ENCODE measurements around the gene PGA5. TPM values are rescaled to one million over a fixed set of nuclear protein-coding genes. Genes with fewer than 3 reads are reported as not detected.

The PGA5 gene
- total RNA-seq, 1 donor from 2014 or later = not detected

DNA sequence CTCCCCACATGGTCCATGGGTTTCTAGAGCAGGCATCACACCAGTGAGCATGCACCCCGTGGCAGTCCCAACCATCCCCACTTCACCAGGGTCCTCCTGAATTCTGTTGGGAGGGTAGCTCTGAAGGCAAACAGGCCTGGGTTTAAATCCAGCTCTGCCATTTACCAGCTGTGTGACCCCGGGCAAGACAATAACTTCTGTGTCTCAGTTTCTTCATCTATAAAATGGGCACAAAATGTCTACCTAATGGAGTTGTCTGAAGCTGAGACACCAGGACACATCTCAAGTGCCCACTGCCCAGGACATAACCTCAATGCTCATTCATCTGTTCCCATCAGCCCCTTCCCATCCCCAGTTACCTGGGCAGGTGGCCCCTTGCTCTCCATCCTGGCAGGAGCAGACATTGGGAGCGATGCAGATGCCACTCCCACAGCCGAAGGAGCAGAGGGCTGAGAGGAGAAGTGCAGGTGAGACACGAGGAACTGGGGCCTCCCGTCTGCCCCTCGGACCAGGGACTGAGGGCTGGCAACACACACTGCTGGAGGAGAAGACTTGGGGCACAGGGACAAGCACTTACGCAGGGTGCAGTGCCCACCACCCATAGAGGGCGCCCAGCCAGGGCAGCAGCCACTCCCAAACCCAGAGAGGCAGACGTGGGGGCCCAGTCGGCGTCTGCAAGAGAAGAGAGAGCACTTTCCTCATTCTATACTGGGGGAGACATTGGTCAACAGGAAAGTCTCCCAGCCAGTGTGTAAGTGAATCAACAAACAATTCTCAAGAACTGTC, 50.1 kb downstream of the PGA5 start:
- Histone ChIP-seq H3K4me3 (ENCODE audit: low read length in 3 of 3) (no peak overlapping the region), H3K4me1 (ENCODE audit: control insufficient read depth in 3 of 3, insufficient read depth in 3 of 3, low read length in 3 of 3) (peaks cover 20 to 26% (median 21%) of the 10 kb centered on the region in 3 donors), H3K27ac (ENCODE audit: low read depth, low read length) (no peak overlapping the region), H3K9ac (ENCODE audit: low read depth in 1 of 3, low read length in 3 of 3) (no peak overlapping the region), H3K9me3 (ENCODE audit: control insufficient read depth in 3 of 3, low read length in 3 of 3) (no peaks in the 10 kb centered on the region), H3K36me3 (ENCODE audit: control insufficient read depth in 3 of 3, insufficient read depth in 3 of 3, low read length in 3 of 3) (peaks cover under 1 to 3% (median 1%) of the 10 kb centered on the region in 3 donors), H3K27me3 (ENCODE audit: control insufficient read depth in 3 of 3, insufficient read depth in 3 of 3, low read length in 3 of 3) (peaks cover 0 to 3% (median 3%) of the 10 kb centered on the region in 3 donors)

GRCh38 chr11:61292356-61292755, 51.4 kb downstream of the PGA5 start:
- peaks cover 0 to 3% (median 3%) of the 10 kb centered on the region in 3 donors for H3K27me3 ChIP-seq (ENCODE audit: control insufficient read depth in 3 of 3, insufficient read depth in 3 of 3, low read length in 3 of 3)
- peaks cover 0 to 4% (median 4%) of the 10 kb centered on the region in 3 donors for H3K36me3 ChIP-seq (ENCODE audit: control insufficient read depth in 3 of 3, insufficient read depth in 3 of 3, low read length in 3 of 3)
- H3K9me3 ChIP-seq (ENCODE audit: control insufficient read depth in 3 of 3, low read length in 3 of 3) = no peaks in the 10 kb centered on the region
- H3K9ac ChIP-seq (ENCODE audit: low read depth in 1 of 3, low read length in 3 of 3) = no peak overlapping the region
- no peak overlapping the region for H3K27ac ChIP-seq (ENCODE audit: low read depth, low read length)
- no peak overlapping the region for H3K4me3 ChIP-seq (ENCODE audit: low read length in 3 of 3)
- peaks cover 22 to 31% (median 22%) of the 10 kb centered on the region in 3 donors for H3K4me1 ChIP-seq (ENCODE audit: control insufficient read depth in 3 of 3, insufficient read depth in 3 of 3, low read length in 3 of 3)

- peaks cover 28 to 38% (median 33%) of the 10 kb centered on the region in 3 donors for H3K4me1 ChIP-seq (ENCODE audit: control insufficient read depth in 3 of 3, insufficient read depth in 3 of 3, low read length in 3 of 3)
- peak overlapping the region; percentile 65 to 73 (median 70) for H3K4me3 ChIP-seq (ENCODE audit: low read length in 3 of 3)
- H3K27me3 ChIP-seq (ENCODE audit: control insufficient read depth in 3 of 3, insufficient read depth in 3 of 3, low read length in 3 of 3) = peaks cover 0 to 3% (median 3%) of the 10 kb centered on the region in 3 donors
- no peak overlapping the region for H3K27ac ChIP-seq (ENCODE audit: low read depth, low read length)
- H3K36me3 ChIP-seq (ENCODE audit: control insufficient read depth in 3 of 3, insufficient read depth in 3 of 3, low read length in 3 of 3) = peaks cover 7 to 13% (median 12%) of the 10 kb centered on the region in 3 donors
- H3K9ac ChIP-seq (ENCODE audit: low read depth in 1 of 3, low read length in 3 of 3) = peak overlapping the region; percentile 51 to 71 (median 53)
- H3K9me3 ChIP-seq (ENCODE audit: control insufficient read depth in 3 of 3, low read length in 3 of 3) = no peaks in the 10 kb centered on the region
Observed at GRCh38 chr11:61293867-61294716, 53.1 kb downstream of the PGA5 start.

DNA sequence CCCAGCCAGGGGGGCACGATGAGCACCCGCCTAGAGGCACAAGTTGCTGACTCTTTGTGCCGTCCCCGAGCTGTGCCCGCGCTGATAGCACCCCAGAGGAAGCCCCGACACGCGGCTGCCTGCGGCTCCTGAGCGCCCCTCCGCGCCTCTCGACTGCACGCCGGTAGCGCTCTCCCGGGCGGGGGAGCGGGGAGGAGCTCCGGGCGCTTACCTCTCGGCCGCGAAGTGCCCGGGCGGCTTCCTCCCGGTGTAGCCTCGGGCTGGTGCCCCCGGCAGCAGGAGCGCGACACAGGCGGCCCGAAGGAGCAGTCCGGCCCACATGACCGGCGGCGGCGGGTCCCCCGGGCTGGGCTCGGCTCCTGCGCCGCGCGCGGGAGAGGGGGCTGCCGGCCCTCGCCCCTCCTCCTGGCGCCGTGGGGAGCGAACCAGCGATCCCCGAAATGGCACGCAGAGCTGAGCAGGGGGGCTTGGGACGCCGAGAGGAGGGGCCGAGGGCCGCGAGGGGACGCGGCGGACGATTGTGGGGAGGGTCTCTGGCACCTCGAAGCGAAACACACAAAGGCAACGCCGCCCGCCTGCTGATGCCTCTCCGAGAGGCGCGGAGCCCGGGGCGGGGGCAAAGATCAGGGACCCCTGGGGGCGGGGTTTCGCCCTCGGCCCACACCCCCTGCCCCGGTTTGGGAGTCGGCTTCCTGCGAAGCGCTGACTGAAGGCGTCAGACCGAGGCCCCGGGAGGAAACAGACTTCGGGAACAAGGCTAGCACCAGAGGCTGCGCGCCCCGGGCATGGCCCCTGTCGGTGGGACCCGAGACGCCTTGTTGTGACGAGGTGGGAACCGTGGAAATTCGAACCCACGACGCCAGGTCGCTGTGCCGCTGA, 54.0 kb downstream of the PGA5 start, which contains the start of gene VWCE:
Gene VWCE, minus strand, starts transcription at position 600 of the 879 bp plus-strand sequence. Its CDS starts 279 bp downstream, at position 321.
- Histone ChIP-seq H3K27me3 (ENCODE audit: control insufficient read depth in 3 of 3, insufficient read depth in 3 of 3, low read length in 3 of 3) (peaks cover 0 to 3% (median 3%) of the 10 kb centered on the region in 3 donors), H3K36me3 (ENCODE audit: control insufficient read depth in 3 of 3, insufficient read depth in 3 of 3, low read length in 3 of 3) (peaks cover 15 to 21% (median 20%) of the 10 kb centered on the region in 3 donors), H3K4me3 (ENCODE audit: low read length in 3 of 3) (peak within 1 kb of the TSS; percentile 65 to 73 (median 70)), H3K27ac (ENCODE audit: low read depth, low read length) (no peak within 1 kb of the TSS), H3K9me3 (ENCODE audit: control insufficient read depth in 3 of 3, low read length in 3 of 3) (no peaks in the 10 kb centered on the region), H3K9ac (ENCODE audit: low read depth in 1 of 3, low read length in 3 of 3) (peak within 1 kb of the TSS; percentile 51 to 71 (median 53)), H3K4me1 (ENCODE audit: control insufficient read depth in 3 of 3, insufficient read depth in 3 of 3, low read length in 3 of 3) (peaks cover 28 to 38% (median 33%) of the 10 kb centered on the region in 3 donors)

DNA sequence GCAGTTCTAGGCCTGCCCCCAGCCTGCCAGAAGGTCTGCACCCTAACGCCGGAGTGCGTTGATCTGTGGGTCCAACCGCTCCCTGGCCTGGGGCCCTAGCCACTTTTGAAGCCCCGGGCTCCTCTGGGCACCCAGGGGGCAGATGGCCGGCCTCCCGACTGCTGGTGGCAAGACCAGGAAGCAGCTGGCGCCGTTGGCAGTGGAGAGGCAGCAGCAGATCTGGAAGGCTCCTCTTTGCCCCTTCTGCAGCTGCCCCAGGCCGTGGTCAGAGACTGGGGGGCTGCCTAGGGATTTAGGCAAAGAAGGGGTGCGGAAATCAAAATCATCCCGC, 54.6 kb downstream of the PGA5 start:
- Histone ChIP-seq H3K9ac (ENCODE audit: low read depth in 1 of 3, low read length in 3 of 3) (peak overlapping the region; percentile 33 to 71 (median 45)), H3K27ac (ENCODE audit: low read depth, low read length) (no peak overlapping the region), H3K9me3 (ENCODE audit: control insufficient read depth in 3 of 3, low read length in 3 of 3) (no peaks in the 10 kb centered on the region), H3K27me3 (ENCODE audit: control insufficient read depth in 3 of 3, insufficient read depth in 3 of 3, low read length in 3 of 3) (peaks cover 0 to 3% (median 3%) of the 10 kb centered on the region in 3 donors), H3K4me3 (ENCODE audit: low read length in 3 of 3) (peak overlapping the region in 2 of 3 donors; percentile 70 to 73), H3K36me3 (ENCODE audit: control insufficient read depth in 3 of 3, insufficient read depth in 3 of 3, low read length in 3 of 3) (peaks cover 21 to 27% (median 26%) of the 10 kb centered on the region in 3 donors), H3K4me1 (ENCODE audit: control insufficient read depth in 3 of 3, insufficient read depth in 3 of 3, low read length in 3 of 3) (peaks cover 28 to 38% (median 33%) of the 10 kb centered on the region in 3 donors)

- peak overlapping the region; percentile 44 for H3K27ac ChIP-seq (ENCODE audit: low read depth, low read length)
- no peaks in the 10 kb centered on the region for H3K9me3 ChIP-seq (ENCODE audit: control insufficient read depth in 3 of 3, low read length in 3 of 3)
- H3K9ac ChIP-seq (ENCODE audit: low read depth in 1 of 3, low read length in 3 of 3) = no peak overlapping the region
- peaks cover 0 to 3% (median 3%) of the 10 kb centered on the region in 3 donors for H3K27me3 ChIP-seq (ENCODE audit: control insufficient read depth in 3 of 3, insufficient read depth in 3 of 3, low read length in 3 of 3)
- H3K36me3 ChIP-seq (ENCODE audit: control insufficient read depth in 3 of 3, insufficient read depth in 3 of 3, low read length in 3 of 3) = peaks cover 38 to 44% (median 39%) of the 10 kb centered on the region in 3 donors
- H3K4me3 ChIP-seq (ENCODE audit: low read length in 3 of 3) = no peak overlapping the region
- peaks cover 28 to 38% (median 33%) of the 10 kb centered on the region in 3 donors for H3K4me1 ChIP-seq (ENCODE audit: control insufficient read depth in 3 of 3, insufficient read depth in 3 of 3, low read length in 3 of 3)
Observed at GRCh38 chr11:61297341-61297740, 56.4 kb downstream of the PGA5 start.

GRCh38 chr11:61297746-61298145, 56.8 kb downstream of the PGA5 start:
- Histone ChIP-seq H3K9me3 (ENCODE audit: control insufficient read depth in 3 of 3, low read length in 3 of 3) (no peaks in the 10 kb centered on the region), H3K27me3 (ENCODE audit: control insufficient read depth in 3 of 3, insufficient read depth in 3 of 3, low read length in 3 of 3) (peaks cover 0 to 3% (median 0%) of the 10 kb centered on the region in 3 donors), H3K9ac (ENCODE audit: low read depth in 1 of 3, low read length in 3 of 3) (no peak overlapping the region), H3K4me1 (ENCODE audit: control insufficient read depth in 3 of 3, insufficient read depth in 3 of 3, low read length in 3 of 3) (peaks cover 28 to 38% (median 33%) of the 10 kb centered on the region in 3 donors), H3K36me3 (ENCODE audit: control insufficient read depth in 3 of 3, insufficient read depth in 3 of 3, low read length in 3 of 3) (peaks cover 42 to 49% (median 43%) of the 10 kb centered on the region in 3 donors), H3K4me3 (ENCODE audit: low read length in 3 of 3) (no peak overlapping the region), H3K27ac (ENCODE audit: low read depth, low read length) (peak overlapping the region; percentile 44)

- Histone ChIP-seq H3K9me3 (ENCODE audit: control insufficient read depth in 3 of 3, low read length in 3 of 3) (no peaks in the 10 kb centered on the region), H3K9ac (ENCODE audit: low read depth in 1 of 3, low read length in 3 of 3) (no peak overlapping the region), H3K27me3 (ENCODE audit: control insufficient read depth in 3 of 3, insufficient read depth in 3 of 3, low read length in 3 of 3) (peaks cover 0 to 3% (median 0%) of the 10 kb centered on the region in 3 donors), H3K4me3 (ENCODE audit: low read length in 3 of 3) (no peak overlapping the region), H3K36me3 (ENCODE audit: control insufficient read depth in 3 of 3, insufficient read depth in 3 of 3, low read length in 3 of 3) (peaks cover 50 to 57% (median 50%) of the 10 kb centered on the region in 3 donors), H3K27ac (ENCODE audit: low read depth, low read length) (no peak overlapping the region), H3K4me1 (ENCODE audit: control insufficient read depth in 3 of 3, insufficient read depth in 3 of 3, low read length in 3 of 3) (peaks cover 24 to 33% (median 29%) of the 10 kb centered on the region in 3 donors)
Observed at GRCh38 chr11:61298663-61299244, 57.8 kb downstream of the PGA5 start.

Measured in skeletal muscle tissue (tissue), 4 donors.